Keratinocyte (primary cell): ENCODE measurements around the gene OR51G1.

Source experiments
- CTCF ChIP-seq, 3 experiments: IDR thresholded peaks in 1 of 3; conservative IDR thresholded peaks in 1 of 3; optimal IDR thresholded peaks in 1 of 3; 2 replicates in 2 of 3; 3 replicates in 1 of 3; pipeline versions ENCODE3 to v1.5.1; 2011; ENCODE audit warnings: low read length in 3 of 3, mild to moderate bottlenecking in 3 of 3, moderate library complexity in 2 of 3, control low read depth in 1 of 3, inconsistent platforms in 1 of 3; ENCODE audit not compliant: insufficient read depth in 2 of 3; ENCODE audit errors: extremely low read depth in 1 of 3
- EZH2 ChIP-seq: IDR thresholded peaks from one replicate; pipeline ENCODE4 v1.6.1; 2012; ENCODE audit warnings: inconsistent platforms, mild to moderate bottlenecking, low read length, moderate library complexity

GRCh38 chr11:4881860-4882500 is 42.2 kb downstream of the OR51G1 start, which contains the start of gene OR51T1:
- no peak for TF ChIP-seq CTCF (optimal IDR thresholded peaks at IDR 0.05 in 1 of 3, IDR thresholded peaks at IDR 0.05 in 1 of 3, conservative IDR thresholded peaks at IDR 0.05 in 1 of 3; ENCODE audit: extremely low read depth in 1 of 3, insufficient read depth in 2 of 3, low read length in 3 of 3)
- no peak for TF ChIP-seq EZH2
